ENCODE data around the gene GSPT1. TPM values are rescaled to one million over a fixed set of nuclear protein-coding genes. Genes with fewer than 3 reads are reported as not detected.

Gene GSPT1
- polyA plus RNA-seq, 1 of the 3 experiments (the other 2 are of a cell fraction): 41.5 TPM

DNA sequence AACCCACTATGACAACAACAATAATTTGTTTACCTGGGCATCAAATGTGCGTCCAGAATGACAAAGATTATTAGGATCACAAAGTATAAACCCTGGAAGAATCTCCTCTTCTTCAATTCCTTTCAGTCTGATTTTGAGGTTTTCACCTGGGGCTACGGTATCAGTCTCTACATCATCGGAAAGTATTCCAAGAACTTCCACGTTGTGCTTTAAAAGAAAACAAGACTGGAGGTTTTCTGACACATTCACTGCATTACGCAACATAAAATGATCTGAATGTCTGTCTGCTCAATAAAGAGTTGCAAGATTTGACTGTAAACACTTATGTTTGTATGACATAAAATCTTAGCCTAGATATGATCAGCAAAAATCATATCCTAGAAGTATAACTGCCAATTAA is 38.4 kb downstream of the GSPT1 start:
- peaks cover 20% of the 10 kb centered on the region for H3F3A ChIP-seq (replicated peaks; ENCODE audit: insufficient read depth)
- no peaks in the 10 kb centered on the region for H4K20me1 ChIP-seq (ENCODE audit: insufficient read depth)
- no peak overlapping the region for H3K4me2 ChIP-seq
- no peak overlapping the region for H3K4me3 ChIP-seq (ENCODE audit: low read depth in 2 of 2, low read length in 1 of 2)
- H3K9me2 ChIP-seq: no peaks in the 10 kb centered on the region
- no peaks in the 10 kb centered on the region for H3K9me3 ChIP-seq
- H3K27me3 ChIP-seq (ENCODE audit: insufficient read depth): no peaks in the 10 kb centered on the region
- no peak overlapping the region for H3K9ac ChIP-seq
- no peak overlapping the region for H3K27ac ChIP-seq (ENCODE audit: low read depth in 2 of 2, low read length in 1 of 2)
- no peak for DNase-seq
- H2AFZ ChIP-seq (ENCODE audit: low read depth): no peak overlapping the region
- WGBS (ENCODE audit: low lambda C conversion rate): 88% methylated on average over 5 of the region's 5 CpGs
- CTCF ChIA-PET: no interaction called here
- H3K79me2 ChIP-seq (ENCODE audit: insufficient read depth): peaks cover 57% of the 10 kb centered on the region
- no peak for TF ChIP-seq SIN3A (IDR thresholded peaks at IDR 0.05; ENCODE audit: borderline replicate concordance, low read depth, low read length)
- TF ChIP-seq RXRA (IDR thresholded peaks at IDR 0.05; ENCODE audit: borderline replicate concordance, low read depth): no peak
- TF ChIP-seq, protein P1, sequence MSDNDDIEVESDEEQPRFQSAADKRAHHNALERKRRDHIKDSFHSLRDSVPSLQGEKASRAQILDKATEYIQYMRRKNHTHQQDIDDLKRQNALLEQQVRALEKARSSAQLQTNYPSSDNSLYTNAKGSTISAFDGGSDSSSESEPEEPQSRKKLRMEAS (IDR thresholded peaks at IDR 0.05; ENCODE audit: low read depth): no peak
- no peak for TF ChIP-seq RAD21 (IDR thresholded peaks at IDR 0.05; ENCODE audit: low read length)
- no peak for TF ChIP-seq MEF2A (IDR thresholded peaks at IDR 0.05; ENCODE audit: borderline replicate concordance, low read depth)
- H3K36me3 ChIP-seq (replicated peaks in 1 of 2; ENCODE audit: control insufficient read depth in 1 of 2, insufficient read depth in 2 of 2, low read length in 1 of 2): peaks cover 57 to 74% of the 10 kb centered on the region in 2 experiments
- H3K4me1 ChIP-seq (ENCODE audit: control insufficient read depth in 1 of 2, insufficient read depth in 2 of 2, low read depth in 1 of 2, low read length in 1 of 2): no peaks in the 10 kb centered on the region
- POLR2A ChIA-PET: no interaction called here

DNA sequence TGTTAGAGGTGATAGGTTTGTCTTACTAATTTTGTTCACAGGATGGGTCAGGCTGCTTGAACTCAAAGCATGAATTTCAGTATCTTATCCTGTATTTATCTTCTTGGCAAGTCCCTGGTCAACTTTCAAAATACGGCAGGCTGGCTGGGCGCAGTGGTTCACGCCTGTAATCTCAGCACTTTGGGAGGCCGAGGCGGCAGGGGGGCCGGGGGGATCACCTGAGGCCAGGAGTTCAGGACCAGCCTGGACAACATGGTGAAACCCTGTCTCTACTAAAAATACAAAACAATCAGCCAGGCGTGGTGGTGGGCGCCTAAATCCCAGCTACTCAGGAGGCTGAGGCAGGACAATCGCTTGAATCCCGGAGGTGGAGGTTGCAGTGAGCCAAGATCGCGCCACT is 39.5 kb downstream of the GSPT1 start:
- TF ChIP-seq EZH2phosphoT487 (IDR thresholded peaks at IDR 0.05; ENCODE audit: borderline replicate concordance, low read depth) (no peak), REST (IDR thresholded peaks at IDR 0.05; ENCODE audit: low read depth, low read length) (no peak), USF1 (IDR thresholded peaks at IDR 0.05; ENCODE audit: borderline replicate concordance, low read depth) (no peak), TEAD4 (IDR thresholded peaks at IDR 0.05; ENCODE audit: borderline replicate concordance, insufficient read depth) (no peak), GABPA (IDR thresholded peaks at IDR 0.05; ENCODE audit: low read depth) (no peak), NFIC (IDR thresholded peaks at IDR 0.05; ENCODE audit: borderline replicate concordance) (no peak), MEF2A (IDR thresholded peaks at IDR 0.05; ENCODE audit: borderline replicate concordance, low read depth) (no peak)
- Histone ChIP-seq H3F3A (replicated peaks; ENCODE audit: insufficient read depth) (peaks cover 26% of the 10 kb centered on the region), H3K27ac (ENCODE audit: low read depth in 2 of 2, low read length in 1 of 2) (no peak overlapping the region), H3K4me3 (ENCODE audit: low read depth in 2 of 2, low read length in 1 of 2) (no peak overlapping the region), H3K9me2 (no peaks in the 10 kb centered on the region), H3K36me3 (replicated peaks in 1 of 2; ENCODE audit: control insufficient read depth in 1 of 2, insufficient read depth in 2 of 2, low read length in 1 of 2) (peaks cover 64 to 72% of the 10 kb centered on the region in 2 experiments), H3K4me1 (ENCODE audit: control insufficient read depth in 1 of 2, insufficient read depth in 2 of 2, low read depth in 1 of 2, low read length in 1 of 2) (peaks cover 0 to 8% of the 10 kb centered on the region in 2 experiments; a peak in 2 of 4 replicates), H3K27me3 (ENCODE audit: insufficient read depth) (no peaks in the 10 kb centered on the region), H3K9me3 (no peaks in the 10 kb centered on the region), H3K9ac (no peak overlapping the region), H4K20me1 (ENCODE audit: insufficient read depth) (0 out of 2 replicates have a peak, but pooled peaks cover 6% of the 10 kb centered on the region), H2AFZ (ENCODE audit: low read depth) (no peak overlapping the region), H3K79me2 (ENCODE audit: insufficient read depth) (peaks cover 57% of the 10 kb centered on the region), H3K4me2 (no peak overlapping the region)
- CTCF ChIA-PET: no interaction called here
- DNase-seq: no peak
- POLR2A ChIA-PET: no interaction called here
- over 99% methylated on average over 12 of the region's 12 CpGs for WGBS (ENCODE audit: low lambda C conversion rate)
